Measurements from ENCODE around the gene KATNAL1.

DNA sequence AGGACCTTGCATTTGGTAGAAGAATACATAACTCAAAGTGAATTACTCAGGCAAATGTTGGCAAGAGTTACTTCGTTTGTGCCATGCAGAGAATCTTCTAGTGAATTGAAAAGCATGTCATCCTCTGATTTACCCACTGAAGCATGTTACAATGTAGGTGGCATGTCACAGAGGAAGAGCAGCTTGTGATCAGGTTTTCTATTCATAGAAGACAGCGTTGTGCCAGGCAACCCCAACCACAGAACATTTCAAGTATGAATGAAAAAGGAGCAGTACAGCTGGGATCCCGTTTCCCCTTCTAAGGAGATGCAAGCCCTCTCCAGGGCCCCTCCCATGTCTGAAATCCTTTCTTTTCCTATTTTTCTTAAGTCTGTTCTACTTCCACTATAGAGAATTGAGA lies 6.0 kb upstream of the KATNAL1 start:
- no peak for TF ChIP-seq CTCF (IDR thresholded peaks at IDR 0.05)
- no peak for TF ChIP-seq POLR2AphosphoS5 (IDR thresholded peaks at IDR 0.05)

All from prostate gland (tissue), 2 donors.